ENCODE data around the gene DNAJA3.

Gene DNAJA3

GRCh38 chr16:4433914-4434787, 8.5 kb downstream of the DNAJA3 start:
- no peak for DNase-seq (ENCODE audit: low read depth in 3 of 3)

GRCh38 chr16:4435337-4436067, 9.8 kb downstream of the DNAJA3 start:
- no peak for DNase-seq (ENCODE audit: low read depth in 3 of 3)

- no peak for DNase-seq (ENCODE audit: low read depth in 3 of 3)
Observed at GRCh38 chr16:4437366-4437765, 11.7 kb downstream of the DNAJA3 start.

- no peak for DNase-seq (ENCODE audit: low read depth in 3 of 3)
Observed at GRCh38 chr16:4442371-4442770, 16.7 kb downstream of the DNAJA3 start.

GRCh38 chr16:4443271-4443670, 17.6 kb downstream of the DNAJA3 start:
- no peak for DNase-seq (ENCODE audit: low read depth in 3 of 3)

GRCh38 chr16:4443986-4444385, 18.3 kb downstream of the DNAJA3 start:
- DNase-seq (ENCODE audit: low read depth in 3 of 3) = no peak

- DNase-seq (ENCODE audit: low read depth in 3 of 3) = no peak
Observed at GRCh38 chr16:4450430-4450829, 24.8 kb downstream of the DNAJA3 start.

GRCh38 chr16:4450931-4451519, 25.4 kb downstream of the DNAJA3 start:
- DNase-seq (ENCODE audit: low read depth in 3 of 3) = no peak

GRCh38 chr16:4452674-4453073, 27.0 kb downstream of the DNAJA3 start:
- DNase-seq (ENCODE audit: low read depth in 3 of 3) = no peak

GRCh38 chr16:4454623-4455022, 29.0 kb downstream of the DNAJA3 start:
- no peak for DNase-seq (ENCODE audit: low read depth in 3 of 3)

GRCh38 chr16:4455081-4455480, 29.4 kb downstream of the DNAJA3 start:
- DNase-seq (ENCODE audit: low read depth in 3 of 3) = no peak

GRCh38 chr16:4455951-4456350, 30.3 kb downstream of the DNAJA3 start:
- DNase-seq (ENCODE audit: low read depth in 3 of 3) = no peak

GRCh38 chr16:4460936-4461249, 35.2 kb downstream of the DNAJA3 start:
- no peak for DNase-seq (ENCODE audit: low read depth in 3 of 3)

GRCh38 chr16:4461250-4462085, 35.8 kb downstream of the DNAJA3 start:
- no peak for DNase-seq (ENCODE audit: low read depth in 3 of 3)

- no peak for DNase-seq (ENCODE audit: low read depth in 3 of 3)
Observed at GRCh38 chr16:4463522-4464163, 38.0 kb downstream of the DNAJA3 start.

- peak; percentile 17 to 28 (median 19) for DNase-seq (ENCODE audit: low read depth in 3 of 3)
Observed at GRCh38 chr16:4465977-4466779, 40.5 kb downstream of the DNAJA3 start.

- DNase-seq (ENCODE audit: low read depth in 3 of 3) = no peak
Observed at GRCh38 chr16:4467916-4468315, 42.2 kb downstream of the DNAJA3 start.

GRCh38 chr16:4468972-4469371, 43.3 kb downstream of the DNAJA3 start:
- DNase-seq (ENCODE audit: low read depth in 3 of 3) = no peak

GRCh38 chr16:4471869-4472268, 46.2 kb downstream of the DNAJA3 start:
- no peak for DNase-seq (ENCODE audit: low read depth in 3 of 3)

- no peak for DNase-seq (ENCODE audit: low read depth in 3 of 3)
Observed at GRCh38 chr16:4472880-4473279, 47.2 kb downstream of the DNAJA3 start.
